ENCODE results near the gene SGCA. TPM values are rescaled to one million over a fixed set of nuclear protein-coding genes. Genes with fewer than 3 reads are reported as not detected.

The SGCA gene
- total and polyA plus RNA-seq, 9 of the 15 experiments (the other 6 are each of a cell fraction or from before 2014, with no cell fraction given): not detected

GRCh38 chr17:50129728-50130558, 35.9 kb upstream of the SGCA start, which contains the start of gene SAMD14 (continued):
- peak; percentile 80 for TF ChIP-seq VEZF1 (CRISPR knock-in tag; IDR thresholded peaks at IDR 0.05)
- TF ChIP-seq KDM1A (IDR thresholded peaks at IDR 0.05): no peak
- no peak for TF ChIP-seq CHCHD3 (CRISPR knock-in tag; IDR thresholded peaks at IDR 0.05)
- peak; percentile 44; the same call in 1 of the 2 replicates for TF ChIP-seq ZBTB7A (IDR thresholded peaks at IDR 0.05; ENCODE audit: borderline replicate concordance, control insufficient read depth, low read depth, low read length)
- TF ChIP-seq CHD2 (IDR thresholded peaks at IDR 0.05; ENCODE audit: low read depth, low read length): no peak
- no peak for TF ChIP-seq ZNF263 (CRISPR knock-in tag; IDR thresholded peaks at IDR 0.05; ENCODE audit: borderline replicate concordance)
- peak; percentile 48; the same call in 1 of the 2 replicates for TF ChIP-seq ZBTB33 (CRISPR knock-in tag; IDR thresholded peaks at IDR 0.05)
- peak in 1 of 2 experiments; percentile 8 for TF ChIP-seq E2F6 (IDR thresholded peaks at IDR 0.05; ENCODE audit: borderline replicate concordance in 1 of 2, extremely low read depth in 1 of 2, insufficient read depth in 1 of 2, insufficient read length in 1 of 2, low read depth in 1 of 2, low read length in 1 of 2, poor library complexity in 1 of 2, severe bottlenecking in 1 of 2)
- peak; percentile 45 for TF ChIP-seq PCBP1 (IDR thresholded peaks at IDR 0.05; ENCODE audit: low read depth, low read length, poor library complexity, severe bottlenecking)
